ENCODE data around the gene LY86.

The LY86 gene

GRCh38 chr6:6652932-6653331 is 64.4 kb downstream of the LY86 start:
- TF ChIP-seq CTCF (conservative IDR thresholded peaks at IDR 0.05; ENCODE audit: low read depth, low read length), result no peak
- DNase-seq (ENCODE audit: low read depth), result no peak
- H3K4me3 ChIP-seq (ENCODE audit: low read length), result no peak overlapping the region

- no peak overlapping the region for H3K4me3 ChIP-seq (ENCODE audit: low read length)
- TF ChIP-seq CTCF (conservative IDR thresholded peaks at IDR 0.05; ENCODE audit: low read depth, low read length), result no peak
- DNase-seq (ENCODE audit: low read depth), result no peak
These were observed 66.4 kb downstream of the LY86 start for GRCh38 chr6:6654599-6655575.

- H3K4me3 ChIP-seq (ENCODE audit: low read length), result no peak overlapping the region
These were observed 67.3 kb downstream of the LY86 start for GRCh38 chr6:6655805-6656251.

GRCh38 chr6:6656287-6656686 is 67.8 kb downstream of the LY86 start:
- no peak for DNase-seq (ENCODE audit: low read depth)
- no peak overlapping the region for H3K4me3 ChIP-seq (ENCODE audit: low read length)
- no peak for TF ChIP-seq CTCF (conservative IDR thresholded peaks at IDR 0.05; ENCODE audit: low read depth, low read length)

More at GRCh38 chr6:6655805-6656251, 67.3 kb downstream of the LY86 start:
- no peak for TF ChIP-seq CTCF (conservative IDR thresholded peaks at IDR 0.05; ENCODE audit: low read depth, low read length)
- DNase-seq (ENCODE audit: low read depth), result no peak

- no peak overlapping the region for H3K4me3 ChIP-seq (ENCODE audit: low read length)
- TF ChIP-seq CTCF (conservative IDR thresholded peaks at IDR 0.05; ENCODE audit: low read depth, low read length), result no peak
- no peak for DNase-seq (ENCODE audit: low read depth)
These were observed 68.7 kb downstream of the LY86 start for GRCh38 chr6:6657085-6657819.

GRCh38 chr6:6657820-6658217 is 69.3 kb downstream of the LY86 start:
- no peak for TF ChIP-seq CTCF (conservative IDR thresholded peaks at IDR 0.05; ENCODE audit: low read depth, low read length)
- H3K4me3 ChIP-seq (ENCODE audit: low read length), result no peak overlapping the region
- no peak for DNase-seq (ENCODE audit: low read depth)

Data from retinal pigment epithelial cell (primary cell).